IMR-90 (cell line): ENCODE data around the gene KLHL29. TPM values are rescaled to one million over a fixed set of nuclear protein-coding genes. Genes with fewer than 3 reads are reported as not detected.

Source experiments
- ATAC-seq: fragments of 200-7000 bp; cut with Tn5 transposase; 2 replicates; pipeline ENCODE4 v1.9.1; 2020; ENCODE audit warnings: low read depth, mild to moderate bottlenecking, moderate library complexity
- BruUV-seq: library from RNA; stranded (reverse); fragments of 400-500 nt; replicated peaks from 2 replicates; lab custom pipeline; 2021; lab: Mats Ljungman, UMichigan
- CTCF ChIA-PET: fragments of 300-600 bp; formaldehyde crosslinking; extraction: SDS; loops from one replicate; lab custom pipeline; 2021; ENCODE audit warnings: antibody characterized with exemption; lab: Yijun Ruan, JAX
- POLR2A ChIA-PET: fragments of 300-600 bp; sonication (Branson Sonifier 250); formaldehyde crosslinking; loops from one replicate; lab custom pipeline; 2022; ENCODE audit warnings: antibody characterized with exemption; ENCODE audit not compliant: unreplicated experiment; lab: Charles Lee
- DNase-seq: peaks from one replicate; pipeline ENCODE4 v3.0.0; 2013
- H2AFZ ChIP-seq: replicated peaks from 2 replicates; pipeline ENCODE3; 2013; ENCODE audit warnings: low read length, mild to moderate bottlenecking; ENCODE audit not compliant: poor library complexity
- H2AK5ac ChIP-seq: 2 replicates; pipeline ENCODE4 v1.6.1; 2013; ENCODE audit warnings: low read depth, low read length, inconsistent platforms
- H2AK9ac ChIP-seq: replicated peaks from 2 replicates; pipeline ENCODE3; 2013; ENCODE audit warnings: mild to moderate bottlenecking, low read depth, low read length, moderate library complexity; ENCODE audit not compliant: poor library complexity
- H2BK120ac ChIP-seq: 2 replicates; pipeline ENCODE4 v1.6.1; 2013; ENCODE audit warnings: low read depth, low read length, inconsistent platforms
- H2BK15ac ChIP-seq: 3 replicates; pipeline ENCODE4 v1.6.1; 2013; ENCODE audit warnings: low read depth, low read length, inconsistent platforms
- H2BK20ac ChIP-seq: 2 replicates; pipeline ENCODE4 v1.6.1; 2013; ENCODE audit warnings: low read depth, mild to moderate bottlenecking, inconsistent platforms, low read length, moderate library complexity
- H2BK5ac ChIP-seq: 2 replicates; pipeline ENCODE4 v1.6.1; 2013; ENCODE audit warnings: mild to moderate bottlenecking, low read depth, low read length, inconsistent platforms; ENCODE audit not compliant: poor library complexity, severe bottlenecking
- H3K14ac ChIP-seq: replicated peaks from 2 replicates; pipeline ENCODE4 v1.6.1; 2013; ENCODE audit warnings: low read depth, low read length, inconsistent platforms
- H3K18ac ChIP-seq: 2 replicates; pipeline ENCODE4 v1.6.1; 2013; ENCODE audit warnings: low read depth, low read length, control low read depth
- H3K23ac ChIP-seq: 2 replicates; pipeline ENCODE4 v1.6.1; 2013; ENCODE audit warnings: low read depth, low read length, inconsistent platforms
- H3K27ac ChIP-seq: 2 replicates; pipeline ENCODE4 v1.5.1; 2013; ENCODE audit warnings: mild to moderate bottlenecking, control low read depth, low read length; ENCODE audit not compliant: insufficient read depth
- H3K27me3 ChIP-seq: 2 replicates; pipeline ENCODE4 v1.6.1; 2013; ENCODE audit warnings: low read length; ENCODE audit not compliant: control insufficient read depth, insufficient read depth
- H3K36me3 ChIP-seq: 2 replicates; pipeline ENCODE4 v1.6.1; 2013; ENCODE audit warnings: low read length, mixed read lengths; ENCODE audit not compliant: control insufficient read depth, insufficient read depth
- H3K4ac ChIP-seq: 2 replicates; pipeline ENCODE4 v1.6.1; 2013; ENCODE audit warnings: low read depth, low read length, inconsistent platforms
- H3K4me1 ChIP-seq: 2 replicates; pipeline ENCODE4 v1.6.1; 2013; ENCODE audit warnings: low read length, mixed read lengths; ENCODE audit not compliant: control insufficient read depth, insufficient read depth
- H3K4me2 ChIP-seq: 2 replicates; pipeline ENCODE4 v1.6.1; 2013; ENCODE audit warnings: low read depth, mild to moderate bottlenecking, control low read depth, low read length, moderate library complexity
- H3K4me3 ChIP-seq: 2 replicates; pipeline ENCODE4 v1.5.1; 2013; ENCODE audit warnings: low read depth, mild to moderate bottlenecking, control low read depth, low read length, moderate library complexity; ENCODE audit not compliant: insufficient read depth
- H3K56ac ChIP-seq: 2 replicates; pipeline ENCODE4 v1.6.1; 2013; ENCODE audit warnings: low read length, inconsistent platforms; ENCODE audit not compliant: insufficient read depth; ENCODE audit errors: extremely low read depth
- H3K79me1 ChIP-seq, 2 experiments: 2 replicates each; pipeline ENCODE4 v1.6.1; 2013; ENCODE audit warnings: low read length in 2 of 2, inconsistent platforms in 1 of 2, low read depth in 1 of 2
- H3K9ac ChIP-seq: 2 replicates; pipeline ENCODE4 v1.6.1; 2013; ENCODE audit warnings: low read depth, low read length, control low read depth
- H3K9me1 ChIP-seq: 2 replicates; pipeline ENCODE4 v1.6.1; 2013; ENCODE audit warnings: low read length, inconsistent platforms; ENCODE audit not compliant: insufficient read depth
- H3K9me3 ChIP-seq: 2 replicates; pipeline ENCODE4 v1.6.1; 2013; ENCODE audit warnings: low read length; ENCODE audit not compliant: control insufficient read depth, insufficient read depth
- H4K20me1 ChIP-seq: 2 replicates; pipeline ENCODE4 v1.6.1; 2013; ENCODE audit warnings: low read length, inconsistent platforms; ENCODE audit not compliant: insufficient read depth
- H4K5ac ChIP-seq: 2 replicates; pipeline ENCODE4 v1.6.1; 2013; ENCODE audit warnings: mild to moderate bottlenecking, low read depth, low read length, control low read depth
- H4K8ac ChIP-seq, 2 experiments: 2 replicates each; pipeline ENCODE4 v1.6.1; 2013; ENCODE audit warnings: low read depth in 2 of 2, low read length in 2 of 2, control low read depth in 1 of 2, inconsistent platforms in 1 of 2
- H4K91ac ChIP-seq: 2 replicates; pipeline ENCODE4 v1.6.1; 2013; ENCODE audit warnings: low read depth, low read length, inconsistent platforms; ENCODE audit not compliant: insufficient read depth
- BHLHE40 ChIP-seq: fragments of 150-350 bp; IDR thresholded peaks from 2 replicates; pipeline ENCODE4 v1.6.1; 2016; ENCODE audit warnings: mild to moderate bottlenecking, low read depth, low read length
- CEBPB ChIP-seq: IDR thresholded peaks from 2 replicates; pipeline ENCODE4 v1.6.1; 2012; ENCODE audit warnings: low read depth, low read length, improper control_type of control experiment
- CHD1 ChIP-seq: IDR thresholded peaks from 2 replicates; pipeline ENCODE4 v1.6.1; 2012; ENCODE audit warnings: low read depth, low read length, improper control_type of control experiment
- CTCF ChIP-seq: conservative IDR thresholded peaks from 2 replicates; pipeline ENCODE4 v1.5.1; 2012; ENCODE audit warnings: mild to moderate bottlenecking, low read depth, low read length, improper control_type of control experiment
- ELK1 ChIP-seq: fragments of 150-350 bp; IDR thresholded peaks from 2 replicates; pipeline ENCODE4 v1.6.1; 2016; ENCODE audit warnings: low read depth, mild to moderate bottlenecking, low read length, moderate library complexity, borderline replicate concordance
- MAFK ChIP-seq: IDR thresholded peaks from 2 replicates; pipeline ENCODE4 v1.6.1; 2012; ENCODE audit warnings: low read depth, low read length, improper control_type of control experiment
- MAZ ChIP-seq: IDR thresholded peaks from 2 replicates; pipeline ENCODE4 v1.6.1; 2012; ENCODE audit warnings: low read depth, mild to moderate bottlenecking, low read length, improper control_type of control experiment, moderate library complexity, borderline replicate concordance
- NFE2L2 ChIP-seq: fragments of 150-350 bp; IDR thresholded peaks from 2 replicates; pipeline ENCODE4 v1.6.1; 2016; ENCODE audit warnings: low read depth, mild to moderate bottlenecking, low read length
- POLR2A ChIP-seq: IDR thresholded peaks from 2 replicates; pipeline ENCODE4 v1.6.1; 2012; ENCODE audit warnings: mild to moderate bottlenecking, low read depth, low read length
- RAD21 ChIP-seq: IDR thresholded peaks from 2 replicates; pipeline ENCODE4 v1.6.1; 2012; ENCODE audit warnings: low read length, improper control_type of control experiment
- RCOR1 ChIP-seq: IDR thresholded peaks from 2 replicates; pipeline ENCODE4 v1.6.1; 2012; ENCODE audit warnings: mild to moderate bottlenecking, low read length, improper control_type of control experiment; ENCODE audit not compliant: insufficient replicate concordance
- RFX5 ChIP-seq: IDR thresholded peaks from 2 replicates; pipeline ENCODE4 v1.8.0; 2012; ENCODE audit warnings: low read depth, mild to moderate bottlenecking, low read length, moderate library complexity
- SMC3 ChIP-seq: fragments of 150-350 bp; IDR thresholded peaks from 2 replicates; pipeline ENCODE4 v1.6.1; 2016; ENCODE audit warnings: low read depth, mild to moderate bottlenecking, antibody characterized with exemption, low read length, moderate library complexity
- USF2 ChIP-seq: fragments of 150-350 bp; IDR thresholded peaks from 2 replicates; pipeline ENCODE4 v1.6.1; 2017; ENCODE audit warnings: mild to moderate bottlenecking, antibody characterized with exemption, low read length, low read depth
- WGBS, 2 experiments: methylation state at CpG; one replicate each; pipeline versions ENCODE4 v1.1.5 to v1.1.7; 2013; ENCODE audit warnings: missing lambda C conversion rate in 2 of 2; ENCODE audit not compliant: insufficient read length in 1 of 2; ENCODE audit errors: extremely low coverage in 2 of 2; 5-methylcytosine and 5-hydroxymethylcytosine counted together
- dilution Hi-C: fragments of 300-500 bp; cut with HindIII; formaldehyde crosslinking; loops from one replicate; pipeline ENCODE4 v1.14.3; 2018; ENCODE audit warnings: low sequenced_read_pairs; ENCODE audit not compliant: unreplicated experiment
- in situ Hi-C: fragments of 300-500 bp; cut with MboI; formaldehyde crosslinking; loops from 3 replicates; pipeline ENCODE4 v1.14.3; 2019; ENCODE audit warnings: low sequenced_read_pairs, inconsistent platforms, mixed read lengths
- intact Hi-C: fragments of 100-400 bp; cut with micrococcal nuclease; formaldehyde crosslinking; loops from 2 replicates; pipeline ENCODE4 v1.10.0; 2022
- polyA plus RNA-seq, 3 experiments: library from polyadenylated mRNA; depleted of rRNA; stranded (reverse); fragments of >200 nt; gene quantifications; 2 replicates each; pipeline ENCODE4 v1.2.3, GENCODE V29; 2012; ENCODE audit warnings: low replicate concordance in 1 of 3
- total RNA-seq: library from RNA; depleted of rRNA; stranded (reverse); fragments of >200 nt; gene quantifications from 2 replicates; pipeline ENCODE4 v1.2.3, GENCODE V29; 2012

KLHL29 gene
- total and polyA plus RNA-seq, 2 of the 4 experiments (the other 2 are of a cell fraction), result 2.0 to 8.0 TPM

- TF ChIP-seq USF2, result no peak
Observed at GRCh38 chr2:23491591-23492336, 106.8 kb downstream of the KLHL29 start (continued).

- no peak overlapping the region for H3K23ac ChIP-seq
- no peak overlapping the region for H2AFZ ChIP-seq
- CTCF ChIA-PET, result no interaction called here
- in situ Hi-C loops (no loop called here), dilution Hi-C loops (no loop called here), intact Hi-C loops (no loop called here)
- H3K9me3 ChIP-seq, result no peaks in the 10 kb centered on the region
- H3K9ac ChIP-seq, result no peak overlapping the region
- WGBS, 2 experiments, result 82% methylated on average over 3 of the region's 5 CpGs; no CpG with 5 or more reads in 1 of the 2 experiments
- no TSS peak for BruUV-seq
- peaks cover 3% of the 10 kb centered on the region; the same call in 1 of the 2 replicates for H3K36me3 ChIP-seq
- H3K56ac ChIP-seq, result no peak overlapping the region
- peaks cover 2% of the 10 kb centered on the region; the same call in 1 of the 2 replicates for H3K4me1 ChIP-seq
- peaks cover 0 to 4% of the 10 kb centered on the region in 2 experiments; a peak in 1 of 4 replicates for H3K79me1 ChIP-seq
- no peak overlapping the region for H3K4me3 ChIP-seq
- H4K5ac ChIP-seq, result no peak overlapping the region
- H4K91ac ChIP-seq, result no peak overlapping the region
- H3K18ac ChIP-seq, result no peak overlapping the region
- H2BK20ac ChIP-seq, result no peak overlapping the region
- H2BK120ac ChIP-seq, result no peak overlapping the region
- ATAC-seq, result no peak
- H3K14ac ChIP-seq, result no peak overlapping the region
- no peaks in the 10 kb centered on the region for H3K27me3 ChIP-seq
- H3K27ac ChIP-seq, result no peak overlapping the region
- H4K8ac ChIP-seq, result no peak overlapping the region
- H3K9me1 ChIP-seq, result peaks cover 2% of the 10 kb centered on the region; the same call in 1 of the 2 replicates
- peaks cover 19% of the 10 kb centered on the region for H4K20me1 ChIP-seq
- H2AK5ac ChIP-seq, result no peak overlapping the region
- no peak for DNase-seq
- H3K4me2 ChIP-seq, result no peak overlapping the region
- H2BK15ac ChIP-seq, result no peak overlapping the region
- POLR2A ChIA-PET, result no interaction called here
- no peak overlapping the region for H2BK5ac ChIP-seq
- H3K4ac ChIP-seq, result no peak overlapping the region
- no peak overlapping the region for H2AK9ac ChIP-seq
- TF ChIP-seq BHLHE40 (no peak), RFX5 (no peak), CTCF (no peak), MAFK (no peak), ELK1 (no peak), POLR2A (no peak), NFE2L2 (no peak), MAZ (no peak), CEBPB (no peak), RAD21 (no peak), CHD1 (no peak), RCOR1 (no peak), SMC3 (no peak)
Observed at GRCh38 chr2:23492337-23492675, 107.3 kb downstream of the KLHL29 start.
